Ovary (tissue), 3 donors: ENCODE data around the gene ST8SIA6.

ENCODE experiments used
- EP300 ChIP-seq: sonication (generic); formaldehyde crosslinking; IDR thresholded peaks from one replicate; pipeline ENCODE4 v1.6.1; 2017; ENCODE audit warnings: antibody characterized with exemption
- POLR2A ChIP-seq: fragments of 450-650 bp; IDR thresholded peaks from one replicate; pipeline ENCODE4 v1.6.1; 2017; ENCODE audit warnings: antibody characterized with exemption, mild to moderate bottlenecking, moderate library complexity
- TF ChIP-seq, protein P1 (sequence below), 3 donors: fragments of 450-650 bp in 2 of 3; fragments of 200-600 bp in 1 of 3; IDR thresholded peaks; one replicate each; pipeline versions ENCODE4 v1.5.1 to v1.8.0; 2016 to 2022; ENCODE audit warnings: antibody characterized with exemption in 3 of 3, mild to moderate bottlenecking in 1 of 3
- donor health status: DM: no; HTN: no; CAD: no.

DNA sequence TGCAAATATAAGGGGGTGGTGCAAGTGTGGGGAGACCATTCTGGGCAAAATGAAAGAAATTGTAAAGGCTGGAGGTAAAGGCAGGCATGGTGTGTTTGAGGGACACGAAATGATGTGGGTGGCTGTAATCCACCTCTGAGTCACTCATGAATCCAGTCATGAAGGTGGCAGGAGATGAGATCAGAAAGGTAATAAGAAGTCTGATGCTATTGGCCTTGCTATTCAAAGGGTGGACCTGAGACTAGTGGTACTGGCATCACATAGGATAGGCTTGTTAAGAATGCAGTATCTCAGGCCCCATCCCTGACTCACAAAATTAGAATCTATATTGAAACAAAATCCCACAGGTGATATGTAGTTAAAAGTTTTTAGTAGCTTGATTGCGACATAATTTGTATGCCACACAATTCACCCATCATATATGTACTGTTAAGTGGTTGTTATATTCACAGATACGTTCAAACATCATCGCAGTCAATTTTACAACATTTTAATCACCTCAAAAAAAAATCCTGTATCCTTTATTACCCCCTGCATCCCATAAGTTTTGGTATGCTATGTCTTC lies 85.6 kb downstream of the ST8SIA6 start:
- TF ChIP-seq, protein P1, sequence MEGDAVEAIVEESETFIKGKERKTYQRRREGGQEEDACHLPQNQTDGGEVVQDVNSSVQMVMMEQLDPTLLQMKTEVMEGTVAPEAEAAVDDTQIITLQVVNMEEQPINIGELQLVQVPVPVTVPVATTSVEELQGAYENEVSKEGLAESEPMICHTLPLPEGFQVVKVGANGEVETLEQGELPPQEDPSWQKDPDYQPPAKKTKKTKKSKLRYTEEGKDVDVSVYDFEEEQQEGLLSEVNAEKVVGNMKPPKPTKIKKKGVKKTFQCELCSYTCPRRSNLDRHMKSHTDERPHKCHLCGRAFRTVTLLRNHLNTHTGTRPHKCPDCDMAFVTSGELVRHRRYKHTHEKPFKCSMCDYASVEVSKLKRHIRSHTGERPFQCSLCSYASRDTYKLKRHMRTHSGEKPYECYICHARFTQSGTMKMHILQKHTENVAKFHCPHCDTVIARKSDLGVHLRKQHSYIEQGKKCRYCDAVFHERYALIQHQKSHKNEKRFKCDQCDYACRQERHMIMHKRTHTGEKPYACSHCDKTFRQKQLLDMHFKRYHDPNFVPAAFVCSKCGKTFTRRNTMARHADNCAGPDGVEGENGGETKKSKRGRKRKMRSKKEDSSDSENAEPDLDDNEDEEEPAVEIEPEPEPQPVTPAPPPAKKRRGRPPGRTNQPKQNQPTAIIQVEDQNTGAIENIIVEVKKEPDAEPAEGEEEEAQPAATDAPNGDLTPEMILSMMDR (IDR thresholded peaks at IDR 0.05), result no peak
- TF ChIP-seq POLR2A (no peak), EP300 (no peak)
